Chondrocyte (in vitro differentiated cells): ENCODE data around the gene ANKRD6. TPM values are rescaled to one million over a fixed set of nuclear protein-coding genes. Genes with fewer than 3 reads are reported as not detected.
A peak's percentile ranks its signal among the peaks of the same experiment; 100 is the strongest.

Experiments
- DNase-seq: peaks from one replicate; pipeline ENCODE4 v3.0.0; 2021; ENCODE audit warnings: mixed read lengths, low spot score
- H3K27ac Mint-ChIP-seq: one replicate; pipeline ENCODE4 v1.8.0; 2021; ENCODE audit warnings: mild to moderate bottlenecking, moderate library complexity, mixed read lengths; ENCODE audit not compliant: unreplicated experiment
- H3K27me3 Mint-ChIP-seq: 2 replicates; pipeline ENCODE4 v1.8.0; 2021; ENCODE audit warnings: low read depth, mixed read lengths
- H3K36me3 Mint-ChIP-seq: 2 replicates; pipeline ENCODE4 v1.8.0; 2021; ENCODE audit warnings: low read depth, mixed read lengths
- H3K4me1 Mint-ChIP-seq: 2 replicates; pipeline ENCODE4 v1.8.0; 2021; ENCODE audit warnings: low read depth, mild to moderate bottlenecking, mixed read lengths
- H3K4me3 Mint-ChIP-seq: one replicate; pipeline ENCODE4 v1.8.0; 2021; ENCODE audit warnings: mild to moderate bottlenecking, moderate library complexity, mixed read lengths; ENCODE audit not compliant: unreplicated experiment
- H3K9me3 Mint-ChIP-seq: 2 replicates; pipeline ENCODE4 v1.8.0; 2021; ENCODE audit warnings: low read depth, mixed read lengths
- total RNA-seq: library from RNA; stranded (reverse); gene quantifications from 3 replicates; pipeline ENCODE4 v1.2.1, GENCODE V29; 2021
- TF ChIP-seq, protein P1 (sequence below): fragments of 200-600 bp; sonication (generic); IDR thresholded peaks from 2 replicates; pipeline ENCODE4 v1.5.0; 2021; ENCODE audit warnings: antibody characterized with exemption, mild to moderate bottlenecking, moderate library complexity

Gene ANKRD6
- total RNA-seq, 1 donor from 2014 or later = 31.3 TPM

DNA sequence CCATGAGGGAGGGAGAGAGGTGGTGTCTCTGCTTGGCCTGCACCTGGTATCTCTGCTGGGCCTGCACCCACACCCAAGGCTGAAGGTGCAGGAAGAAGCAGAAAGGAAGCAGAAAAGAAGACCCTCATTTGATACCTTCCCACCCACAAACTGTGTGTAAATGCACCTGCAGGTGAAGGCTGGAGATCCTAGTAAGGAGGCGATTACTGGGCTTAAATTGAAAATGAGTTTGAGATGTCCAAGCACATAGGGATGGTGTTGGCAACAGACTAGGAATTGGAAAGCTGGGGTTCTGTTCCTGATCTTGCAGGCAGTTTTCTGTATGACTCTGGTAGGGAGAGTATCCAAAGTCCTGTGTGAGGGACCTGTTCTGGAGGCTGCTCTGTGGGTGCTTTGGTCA is 130.9 kb downstream of the ANKRD6 start:
- TF ChIP-seq, protein P1, sequence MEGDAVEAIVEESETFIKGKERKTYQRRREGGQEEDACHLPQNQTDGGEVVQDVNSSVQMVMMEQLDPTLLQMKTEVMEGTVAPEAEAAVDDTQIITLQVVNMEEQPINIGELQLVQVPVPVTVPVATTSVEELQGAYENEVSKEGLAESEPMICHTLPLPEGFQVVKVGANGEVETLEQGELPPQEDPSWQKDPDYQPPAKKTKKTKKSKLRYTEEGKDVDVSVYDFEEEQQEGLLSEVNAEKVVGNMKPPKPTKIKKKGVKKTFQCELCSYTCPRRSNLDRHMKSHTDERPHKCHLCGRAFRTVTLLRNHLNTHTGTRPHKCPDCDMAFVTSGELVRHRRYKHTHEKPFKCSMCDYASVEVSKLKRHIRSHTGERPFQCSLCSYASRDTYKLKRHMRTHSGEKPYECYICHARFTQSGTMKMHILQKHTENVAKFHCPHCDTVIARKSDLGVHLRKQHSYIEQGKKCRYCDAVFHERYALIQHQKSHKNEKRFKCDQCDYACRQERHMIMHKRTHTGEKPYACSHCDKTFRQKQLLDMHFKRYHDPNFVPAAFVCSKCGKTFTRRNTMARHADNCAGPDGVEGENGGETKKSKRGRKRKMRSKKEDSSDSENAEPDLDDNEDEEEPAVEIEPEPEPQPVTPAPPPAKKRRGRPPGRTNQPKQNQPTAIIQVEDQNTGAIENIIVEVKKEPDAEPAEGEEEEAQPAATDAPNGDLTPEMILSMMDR = no peak
- Mint-ChIP-seq H3K4me3 (no peak overlapping the region), H3K36me3 (peaks cover 6% of the 10 kb centered on the region), H3K4me1 (peaks cover 71% of the 10 kb centered on the region), H3K27ac (peak overlapping the region; percentile 92), H3K27me3 (no peaks in the 10 kb centered on the region), H3K9me3 (no peaks in the 10 kb centered on the region)
- no peak for DNase-seq

DNA sequence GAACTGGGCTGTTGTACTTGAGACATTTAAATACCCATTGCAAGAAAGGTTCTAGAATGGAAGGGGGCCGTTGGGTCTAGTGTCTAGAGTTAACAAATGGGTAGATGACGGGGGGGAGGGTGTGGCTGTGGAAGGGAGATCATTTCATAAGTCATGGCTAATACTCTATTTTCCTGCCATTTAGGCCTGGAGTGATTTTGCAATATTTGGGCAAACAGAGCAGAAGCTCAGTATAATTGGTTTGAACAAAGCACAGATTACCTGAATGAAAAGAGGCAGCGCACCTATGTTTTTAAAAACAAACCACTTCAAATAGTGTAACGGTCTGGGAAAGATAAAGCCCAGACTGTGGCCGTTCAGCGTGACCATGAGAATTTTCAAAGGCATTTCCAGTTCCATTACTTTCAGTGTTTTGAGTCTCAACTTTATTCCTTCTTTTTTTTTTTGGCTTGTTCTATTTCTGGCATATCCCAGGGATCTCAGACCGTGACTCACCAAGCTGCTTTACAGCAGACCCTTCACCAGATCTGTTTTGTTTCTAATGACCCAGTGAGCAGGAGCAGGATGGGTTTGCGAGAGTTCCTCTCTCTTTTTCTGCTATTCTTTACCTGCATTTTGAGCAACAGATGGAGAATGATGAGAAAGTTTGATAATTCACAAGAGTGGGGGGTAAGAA is 131.9 kb downstream of the ANKRD6 start:
- H3K9me3 Mint-ChIP-seq = no peaks in the 10 kb centered on the region

DNA sequence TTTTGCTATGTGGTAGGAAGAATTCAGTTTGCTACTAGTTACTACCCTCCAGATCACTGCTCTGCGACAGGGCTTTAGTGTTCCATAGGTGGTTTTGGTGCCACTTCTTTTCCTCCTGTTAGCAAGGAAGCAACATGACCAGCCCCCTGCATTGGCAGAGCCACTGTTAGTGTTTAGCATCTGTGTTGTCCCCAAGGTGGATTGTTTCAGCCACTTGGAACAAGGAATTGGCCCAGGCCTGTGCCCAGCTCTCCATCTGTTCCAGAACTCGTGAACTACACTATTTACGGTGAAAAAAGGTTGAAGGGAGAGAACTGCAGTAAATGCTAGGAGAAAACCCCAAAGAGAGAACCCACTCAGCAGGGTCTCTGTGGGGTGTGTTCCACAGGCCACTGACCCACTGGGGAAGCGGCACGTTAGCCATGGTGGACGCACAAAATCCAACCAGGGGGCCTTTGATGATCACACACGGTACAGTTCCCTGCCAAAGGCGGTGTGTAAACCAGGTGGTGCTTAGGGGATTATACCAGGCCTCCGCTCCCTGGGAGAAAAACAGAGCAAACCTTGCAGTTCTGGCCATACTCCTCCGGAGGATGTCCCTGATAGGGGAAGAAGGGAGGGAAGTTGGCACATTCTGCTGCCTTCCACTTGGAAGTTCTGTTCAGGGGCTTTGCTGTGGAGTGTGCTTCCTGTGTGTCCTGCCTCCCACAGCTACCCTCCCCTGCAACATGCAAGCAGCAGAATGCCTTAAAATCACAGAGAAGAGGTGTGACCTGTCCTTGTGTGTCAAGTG is 133.3 kb downstream of the ANKRD6 start:
- H3K36me3 Mint-ChIP-seq = peaks cover 8% of the 10 kb centered on the region
- H3K4me1 Mint-ChIP-seq = peaks cover 63% of the 10 kb centered on the region
- no peak for DNase-seq
- no peaks in the 10 kb centered on the region for H3K27me3 Mint-ChIP-seq
- peak overlapping the region; percentile 92 for H3K27ac Mint-ChIP-seq
- no peaks in the 10 kb centered on the region for H3K9me3 Mint-ChIP-seq
- TF ChIP-seq, protein P1 = no peak
- H3K4me3 Mint-ChIP-seq = no peak overlapping the region

More for the DNA sequence above, 131.9 kb downstream of the ANKRD6 start:
- Mint-ChIP-seq H3K36me3 (peaks cover 8% of the 10 kb centered on the region), H3K27me3 (no peaks in the 10 kb centered on the region), H3K27ac (peak overlapping the region; percentile 92), H3K4me3 (peak overlapping the region; percentile 39), H3K4me1 (peaks cover 71% of the 10 kb centered on the region)
- TF ChIP-seq, protein P1 = no peak
- no peak for DNase-seq

DNA sequence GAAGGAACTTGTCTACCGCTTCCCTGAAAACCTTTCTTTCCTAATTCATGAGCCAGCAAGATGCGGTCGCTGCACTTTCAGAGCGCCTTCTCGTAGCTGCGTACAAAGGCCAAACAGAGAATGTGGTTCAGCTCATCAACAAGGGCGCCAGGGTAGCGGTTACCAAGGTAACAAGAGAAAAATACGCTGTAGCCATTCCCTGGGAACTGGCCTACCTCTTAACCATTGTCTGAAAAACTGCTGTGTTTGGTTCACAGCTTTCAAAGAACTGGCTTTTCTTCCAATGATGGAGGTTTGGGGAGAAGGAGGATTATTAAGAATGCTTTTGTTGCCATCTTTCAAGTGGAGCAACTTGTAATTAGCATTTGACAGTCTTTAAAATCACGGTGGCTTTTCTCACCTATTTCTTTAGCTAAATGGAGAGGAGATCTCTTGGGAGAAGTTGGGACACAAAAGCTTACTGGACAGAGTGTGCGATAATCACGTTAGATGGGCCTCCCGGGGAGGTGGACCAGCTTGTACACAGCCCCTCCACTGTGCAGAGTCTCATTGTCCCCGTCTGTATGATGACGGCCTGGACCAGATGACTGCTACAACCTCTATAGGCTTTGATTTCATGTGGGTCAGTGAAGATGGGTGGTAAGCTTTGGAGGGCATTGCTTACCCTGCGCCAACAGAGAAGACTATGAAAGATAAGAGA is 134.1 kb downstream of the ANKRD6 start:
- TF ChIP-seq, protein P1 = no peak
- DNase-seq = no peak
- H3K9me3 Mint-ChIP-seq = no peaks in the 10 kb centered on the region
- no peaks in the 10 kb centered on the region for H3K27me3 Mint-ChIP-seq
- H3K36me3 Mint-ChIP-seq = peaks cover 8% of the 10 kb centered on the region
- H3K4me3 Mint-ChIP-seq = no peak overlapping the region
- peaks cover 55% of the 10 kb centered on the region for H3K4me1 Mint-ChIP-seq
- H3K27ac Mint-ChIP-seq = no peak overlapping the region
